Epithelial cell of alveolus of lung (primary cell): ENCODE data around the gene CRYGC. TPM values are rescaled to one million over a fixed set of nuclear protein-coding genes. Genes with fewer than 3 reads are reported as not detected.

Experiments used
- total RNA-seq: library from RNA; depleted of rRNA; stranded (reverse); fragments of >200 nt; gene quantifications from 2 replicates; pipeline ENCODE4 v1.2.1, GENCODE V29; 2015

CRYGC gene
- not detected in 2 replicates for total RNA-seq

GRCh38 chr2:208129744-208130711 is at the start of gene CRYGC:
Gene CRYGC, minus strand, starts transcription at chr2:208129828. Its CDS starts 36 bp downstream, at chr2:208129792.

GRCh38 chr2:208163489-208163888 is 33.9 kb upstream of the CRYGC start, which contains the start of gene CRYGA:
Gene CRYGA, minus strand, starts transcription at chr2:208163589. Its CDS starts 33 bp downstream, at chr2:208163556.

GRCh38 chr2:208146006-208146405 is 16.4 kb upstream of the CRYGC start, which contains the start of gene CRYGB:
Gene CRYGB, minus strand, starts transcription at chr2:208146158. Its CDS starts 38 bp downstream, at chr2:208146120.

GRCh38 chr2:208124013-208124715 is 5.5 kb downstream of the CRYGC start, which contains the start of gene CRYGD:
Gene CRYGD, minus strand, starts transcription at chr2:208124524. Its CDS starts 51 bp downstream, at chr2:208124473.

Other genes with a start within 250 kb of the CRYGC start
- gene PLEKHM3, start 104.3 kb downstream of the CRYGC start, total RNA-seq: 3.7 and 13.3 TPM in 2 replicates
- gene CRYGD, start 5.3 kb downstream of the CRYGC start, total RNA-seq: not detected in 2 replicates
- not detected in 2 replicates for gene CRYGB, start 16.3 kb upstream of the CRYGC start, total RNA-seq
- gene CRYGA, start 33.8 kb upstream of the CRYGC start, total RNA-seq: not detected in 2 replicates
- gene C2orf80, start 60.2 kb upstream of the CRYGC start, total RNA-seq: not detected in 2 replicates
- gene IDH1, start 125.2 kb upstream of the CRYGC start, total RNA-seq: 82.6 and 142 TPM in 2 replicates
- gene PIKFYVE, start 136.4 kb upstream of the CRYGC start, total RNA-seq: 12.4 and 21.7 TPM in 2 replicates